GM19035 (cell line): ENCODE results near the gene P2RX3.
"Not testable (repeated sequence)": the region's sequence is repeated elsewhere in the genome, so short reads cannot be mapped to it uniquely, and the experiment has no call there.

ENCODE experiments used
- ATAC-seq: cut with Tn5 transposase; IDR thresholded peaks from one replicate; pipeline ENCODE4 v1.9.1; 2021; ENCODE audit not compliant: unreplicated experiment

The P2RX3 gene

DNA sequence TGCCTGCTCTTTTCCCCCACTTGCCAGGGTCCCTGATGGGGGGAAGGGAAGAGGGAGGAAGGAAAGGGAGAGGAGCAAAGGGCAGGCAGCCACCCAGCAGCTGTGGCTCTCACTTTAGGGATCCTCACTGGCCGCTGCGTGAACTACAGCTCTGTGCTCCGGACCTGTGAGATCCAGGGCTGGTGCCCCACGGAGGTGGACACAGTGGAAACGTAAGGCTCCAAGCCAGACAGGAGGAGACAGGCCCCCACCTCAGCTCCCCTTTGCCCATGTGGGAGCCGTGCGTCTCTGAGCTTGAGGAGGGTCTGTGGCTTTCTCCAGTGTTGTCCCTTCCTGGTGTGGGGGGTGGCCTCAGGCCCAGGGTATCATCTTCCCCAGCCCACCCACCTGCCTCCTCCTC, 9.9 kb downstream of the P2RX3 start:
- ATAC-seq: no peak

DNA sequence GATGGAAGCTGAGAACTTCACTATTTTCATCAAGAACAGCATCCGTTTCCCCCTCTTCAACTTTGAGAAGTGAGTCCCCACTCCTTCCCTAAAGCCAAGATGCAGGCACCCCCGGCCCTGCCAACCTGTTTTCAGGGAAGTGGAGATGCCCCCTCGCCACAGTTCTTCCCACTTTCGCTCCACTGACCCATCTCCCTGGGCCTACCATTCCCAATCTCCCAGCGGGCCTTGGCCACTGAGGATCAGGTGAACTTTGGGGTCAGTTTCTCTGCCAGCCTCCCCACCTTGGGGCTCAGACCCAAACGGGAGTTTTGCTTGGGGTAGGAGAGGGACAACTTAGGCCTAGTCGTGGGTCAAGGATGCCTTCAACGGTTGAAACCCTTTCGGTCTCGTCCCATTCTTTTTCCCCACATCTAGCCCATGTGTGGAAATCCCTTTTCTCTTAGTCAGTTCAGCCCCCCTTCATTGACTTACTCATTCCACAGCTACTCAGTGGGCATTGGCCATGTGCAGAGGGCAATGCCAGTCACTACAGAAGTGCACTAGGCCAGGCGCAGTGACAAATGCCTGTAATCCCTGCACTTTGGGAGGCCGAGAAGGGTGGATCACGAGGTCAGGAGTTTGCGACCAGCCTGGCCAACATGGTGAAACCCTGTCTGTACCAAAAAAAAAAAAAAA, 10.6 kb downstream of the P2RX3 start:
- ATAC-seq: no peak

DNA sequence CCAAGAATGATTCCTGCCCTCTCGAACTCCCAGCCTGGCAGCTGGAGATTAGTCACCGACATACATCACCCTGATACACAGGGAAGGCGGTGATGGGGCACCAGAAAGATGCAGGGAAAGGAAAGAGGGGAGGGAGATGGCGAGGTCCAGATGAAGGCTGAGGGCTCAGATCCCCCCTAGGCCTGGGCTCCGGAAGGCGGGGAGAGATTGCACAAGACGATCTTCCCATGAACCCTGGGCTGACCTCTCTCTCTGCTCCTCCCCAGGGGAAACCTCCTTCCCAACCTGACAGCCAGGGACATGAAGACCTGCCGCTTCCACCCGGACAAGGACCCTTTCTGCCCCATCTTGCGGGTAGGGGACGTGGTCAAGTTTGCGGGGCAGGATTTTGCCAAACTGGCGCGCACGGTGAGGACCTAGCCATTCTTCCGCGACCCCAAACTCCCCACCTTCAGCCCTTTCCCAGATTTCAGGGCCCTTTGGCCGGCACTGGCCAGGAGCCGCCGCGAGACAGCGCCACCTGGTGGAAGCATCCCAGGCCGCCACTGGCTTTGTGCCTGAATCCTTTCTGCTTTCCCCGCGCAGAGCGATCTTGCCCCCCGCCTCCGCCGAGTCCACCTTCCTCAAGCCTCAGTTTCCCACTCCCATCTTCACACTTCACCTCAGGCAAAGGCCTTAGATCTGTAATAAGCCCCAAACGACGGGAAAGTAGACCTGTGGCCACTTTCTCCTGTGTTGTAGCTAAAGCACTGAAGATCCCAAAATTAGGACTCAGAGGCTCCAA, 11.5 kb downstream of the P2RX3 start:
- ATAC-seq: no peak

DNA sequence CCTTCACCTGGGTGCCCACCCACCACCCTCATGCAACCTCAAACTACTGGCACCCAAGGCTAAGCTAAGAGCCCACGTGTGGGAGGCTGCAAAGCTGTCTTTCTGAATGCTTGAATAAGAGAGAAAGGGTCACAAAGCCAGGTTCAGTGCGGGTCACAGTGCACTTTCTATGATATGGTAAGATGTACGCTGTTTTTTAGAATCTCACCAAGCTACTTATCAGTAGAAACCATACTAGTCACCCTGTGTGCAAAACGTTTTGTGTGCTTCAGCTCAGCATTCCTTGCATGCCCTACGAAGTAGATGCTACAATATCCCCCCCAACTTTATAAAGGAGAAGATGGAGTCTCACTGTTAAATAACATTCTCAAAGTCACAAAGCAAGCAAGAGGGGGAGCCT, 14.9 kb downstream of the P2RX3 start:
- no peak for ATAC-seq

DNA sequence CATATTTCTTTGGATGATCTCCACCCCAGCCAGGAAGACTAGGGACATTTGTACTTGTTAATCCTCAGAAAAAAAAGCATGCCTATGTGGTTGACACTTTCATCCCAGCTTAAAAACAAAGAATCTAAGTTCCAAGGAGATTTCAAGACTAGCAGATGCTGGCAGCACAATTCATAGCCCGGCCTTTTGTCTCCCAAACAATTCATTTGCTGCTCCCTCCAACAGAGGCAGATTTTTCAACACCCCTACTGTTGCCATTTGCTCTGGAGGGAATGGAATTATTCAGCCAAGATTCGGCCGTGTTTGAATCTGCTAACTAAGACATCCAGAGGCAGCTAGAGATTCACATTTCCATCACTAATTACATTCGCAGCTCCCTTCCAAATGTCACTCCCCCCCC, 15.3 kb downstream of the P2RX3 start:
- no peak for ATAC-seq

DNA sequence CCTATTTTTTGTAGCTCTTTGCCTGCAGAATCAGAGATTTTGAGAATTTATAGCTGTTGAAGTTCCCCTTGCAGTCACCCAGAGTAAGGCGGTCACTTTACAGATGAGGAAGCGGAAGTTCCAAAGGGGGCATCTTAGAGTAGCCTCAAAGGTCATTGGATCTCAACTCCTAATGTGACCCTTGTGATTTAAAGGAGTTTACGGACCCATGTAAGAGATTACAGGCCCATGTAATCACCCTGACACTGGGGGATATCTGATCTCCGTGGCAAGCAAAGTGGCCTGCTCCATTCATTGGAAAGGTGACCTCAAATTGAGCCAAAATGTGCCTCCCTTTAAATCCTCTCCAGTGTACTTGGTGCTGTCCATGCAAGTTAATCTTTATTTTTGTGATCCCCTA, 15.7 kb downstream of the P2RX3 start:
- no peak for ATAC-seq

DNA sequence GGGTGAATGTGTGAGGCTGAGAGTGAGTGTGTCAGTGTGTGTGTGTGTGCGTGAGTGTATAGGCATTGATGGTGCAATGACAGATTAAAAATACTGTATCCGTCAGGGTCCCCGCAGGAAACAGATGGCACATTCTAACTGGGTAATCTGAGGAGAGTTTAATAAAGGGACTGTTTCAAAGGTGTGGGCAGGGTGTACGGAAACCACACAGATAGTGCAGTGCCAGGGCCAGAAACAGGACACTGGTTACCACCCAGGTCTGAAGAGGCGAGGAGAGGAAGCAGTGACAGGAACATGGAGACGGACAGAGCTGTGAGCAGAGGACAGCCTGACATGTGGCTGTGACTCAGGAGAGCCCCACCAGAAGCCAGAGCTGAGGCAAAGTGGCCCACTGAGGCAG, 16.5 kb downstream of the P2RX3 start:
- no peak for ATAC-seq

DNA sequence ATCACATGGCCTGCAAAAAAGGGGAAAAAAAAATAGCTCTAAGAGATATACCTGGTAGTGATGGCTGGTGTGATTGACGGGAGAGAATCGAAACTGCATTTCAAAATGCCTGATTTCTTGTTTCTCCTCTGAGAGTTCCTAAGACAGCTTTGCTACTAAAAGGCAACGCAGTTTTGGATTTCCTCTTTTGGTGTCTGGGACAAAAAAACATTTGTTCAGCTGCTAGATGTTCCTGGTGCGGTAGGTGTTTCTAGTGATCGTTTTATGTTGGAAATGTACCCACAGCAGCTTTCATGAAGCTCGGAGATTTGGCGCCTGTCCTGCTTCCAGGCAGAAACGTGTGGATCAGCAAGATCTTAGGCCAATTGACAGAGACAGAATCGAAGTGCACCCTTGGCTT, 18.1 kb downstream of the P2RX3 start:
- ATAC-seq: no peak

DNA sequence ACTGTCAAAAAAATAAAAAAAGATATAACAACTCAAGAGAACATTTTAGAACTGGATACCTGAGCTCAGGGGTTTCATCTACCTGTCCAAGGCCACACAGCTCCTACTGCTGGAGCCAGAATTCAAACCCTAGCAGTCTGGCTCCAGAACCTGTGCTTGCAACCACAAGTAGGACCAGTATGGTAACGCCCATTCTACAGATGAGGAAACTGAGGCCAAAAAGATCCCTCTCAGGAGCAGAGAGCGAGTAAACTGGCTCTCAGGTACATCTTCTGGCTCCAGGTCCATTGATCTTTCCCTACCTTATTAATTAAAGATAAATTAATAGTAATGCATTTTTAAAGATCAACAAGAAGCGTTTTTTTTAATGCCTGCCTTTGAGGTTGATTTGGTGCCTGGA, 19.2 kb downstream of the P2RX3 start:
- no peak for ATAC-seq

DNA sequence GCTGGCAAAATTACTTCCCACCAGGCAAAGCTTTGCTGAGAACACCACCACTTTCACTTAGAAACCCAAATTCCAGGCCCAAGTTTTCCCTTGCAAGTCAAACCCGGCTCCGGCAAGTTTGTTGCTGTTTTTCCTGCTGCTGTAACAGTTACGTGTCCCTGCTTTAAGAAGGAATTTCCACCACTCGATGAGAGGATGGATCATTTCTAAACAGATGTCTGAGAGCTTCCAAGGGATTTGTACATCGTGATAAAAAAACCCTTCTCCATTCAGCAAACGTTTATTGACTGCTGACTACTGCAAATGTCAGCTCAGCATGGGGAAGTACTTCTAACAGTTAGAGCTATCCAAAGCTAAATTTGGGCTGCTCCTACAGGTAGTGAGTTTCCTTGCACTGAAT, 19.7 kb downstream of the P2RX3 start:
- no peak for ATAC-seq

DNA sequence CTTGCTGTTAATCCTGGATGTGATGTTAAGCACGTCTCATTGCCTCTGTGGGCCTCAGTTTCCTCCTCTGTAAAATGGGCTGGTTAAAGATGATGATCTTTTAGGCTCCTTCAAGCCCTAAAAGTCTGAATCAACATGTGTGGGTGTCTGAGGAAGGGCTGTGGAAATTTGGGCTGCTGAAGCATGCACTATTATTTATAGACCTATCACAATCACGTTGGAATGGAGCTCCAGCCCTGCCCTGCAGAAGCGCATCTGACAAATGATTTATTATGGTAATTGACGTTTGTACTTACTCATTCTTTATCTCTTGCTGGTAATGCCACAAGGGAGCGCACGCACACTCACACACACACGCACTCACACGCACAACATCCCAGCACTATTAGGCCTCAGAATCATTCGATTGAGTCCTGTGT, 20.4 kb downstream of the P2RX3 start:
- ATAC-seq: no peak

DNA sequence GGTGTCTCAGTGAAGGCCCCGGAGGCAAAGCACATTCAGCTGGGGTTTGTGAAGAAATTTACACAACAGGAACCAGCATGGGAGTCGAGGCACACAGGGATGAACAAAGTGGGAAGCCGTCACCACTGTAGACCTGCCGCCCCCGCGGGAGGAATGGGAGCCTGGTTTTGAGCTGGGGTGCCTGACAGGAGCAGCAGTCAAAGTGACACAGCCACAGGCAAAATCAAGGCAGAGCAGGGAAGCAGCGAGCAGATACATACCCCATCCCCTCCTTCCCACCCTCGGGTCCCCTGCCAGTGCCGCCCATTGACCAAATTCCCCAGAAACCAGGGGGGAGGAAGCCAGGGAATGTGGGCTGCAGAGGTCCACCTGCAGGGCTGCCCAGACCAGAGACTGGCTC, 20.8 kb downstream of the P2RX3 start:
- no peak for ATAC-seq

DNA sequence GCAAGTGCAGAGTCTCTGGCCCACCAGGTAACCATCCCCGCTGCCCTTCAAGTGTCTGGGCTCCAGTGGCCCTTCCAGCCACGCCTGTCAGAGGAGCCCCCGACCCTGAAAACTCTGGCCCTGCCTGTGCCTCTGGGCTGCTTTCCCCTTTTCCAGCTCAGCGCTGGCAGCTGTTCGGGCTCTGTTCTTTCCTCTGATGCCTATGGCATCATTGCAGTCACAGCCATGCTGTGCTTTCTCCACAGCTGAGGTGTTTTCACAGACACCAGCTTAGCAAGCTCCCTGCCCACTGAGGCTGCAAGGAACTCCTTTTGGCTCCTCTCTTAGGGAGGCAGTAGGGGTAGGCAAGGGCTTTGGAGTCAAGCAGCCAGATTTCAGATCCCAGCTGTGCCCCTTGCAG, 21.2 kb downstream of the P2RX3 start:
- ATAC-seq: no peak

DNA sequence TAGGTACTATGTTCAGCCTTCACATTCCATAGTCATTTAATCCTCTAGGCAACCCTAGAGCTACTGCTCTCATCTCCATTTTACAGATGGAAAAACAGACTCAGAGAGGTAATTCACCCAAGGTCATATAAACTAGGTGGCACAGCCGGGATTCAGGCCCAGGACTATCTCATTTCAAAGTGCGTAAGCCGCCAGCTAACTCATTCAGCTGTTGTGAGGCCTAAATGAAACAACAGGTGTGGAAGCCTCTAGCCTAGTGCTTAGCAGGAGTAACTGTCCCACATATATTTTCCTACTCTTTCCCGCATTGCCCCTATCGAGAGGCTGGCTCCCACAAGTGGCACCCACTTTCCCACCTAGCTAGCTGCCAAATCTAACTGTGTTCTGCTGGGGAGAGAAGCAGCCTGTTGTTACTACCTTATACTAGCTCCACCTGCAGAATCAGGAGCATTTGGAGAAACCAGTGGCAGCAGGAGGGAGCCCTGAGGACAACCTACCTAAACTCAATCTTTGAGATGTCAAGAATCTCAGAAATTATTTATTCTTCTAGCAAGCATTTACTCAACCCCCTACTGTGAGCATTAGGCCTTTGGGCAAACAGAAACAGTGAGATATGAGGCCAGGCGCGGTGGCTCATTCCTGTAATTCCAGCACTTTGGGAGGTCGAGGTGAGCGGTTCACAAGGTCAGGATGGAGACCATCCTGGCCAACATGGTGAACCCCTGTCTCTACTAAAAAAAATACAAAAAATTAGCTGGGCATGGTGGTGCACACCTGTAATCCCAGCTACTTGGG, 21.9 kb downstream of the P2RX3 start:
- ATAC-seq: no peak

DNA sequence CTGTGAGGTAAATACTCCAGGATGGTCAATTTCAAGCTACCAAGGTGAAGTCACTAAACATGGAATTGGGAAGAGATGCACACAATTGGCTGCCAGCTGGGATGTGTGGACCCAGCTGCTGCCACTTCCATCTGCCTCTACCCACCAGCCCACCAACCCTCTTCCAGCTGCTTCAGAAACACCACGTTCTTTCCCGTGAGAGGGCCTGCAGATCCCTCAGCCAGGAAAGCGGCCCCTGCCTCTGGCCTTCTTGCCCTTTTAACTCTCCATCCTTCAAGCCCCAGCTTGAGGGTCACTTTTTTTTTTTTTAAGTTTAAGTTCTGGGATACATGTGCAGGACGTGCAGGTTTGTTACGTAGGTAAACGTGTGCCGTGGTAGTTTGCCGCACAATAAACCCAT, 22.8 kb downstream of the P2RX3 start:
- ATAC-seq: no peak

DNA sequence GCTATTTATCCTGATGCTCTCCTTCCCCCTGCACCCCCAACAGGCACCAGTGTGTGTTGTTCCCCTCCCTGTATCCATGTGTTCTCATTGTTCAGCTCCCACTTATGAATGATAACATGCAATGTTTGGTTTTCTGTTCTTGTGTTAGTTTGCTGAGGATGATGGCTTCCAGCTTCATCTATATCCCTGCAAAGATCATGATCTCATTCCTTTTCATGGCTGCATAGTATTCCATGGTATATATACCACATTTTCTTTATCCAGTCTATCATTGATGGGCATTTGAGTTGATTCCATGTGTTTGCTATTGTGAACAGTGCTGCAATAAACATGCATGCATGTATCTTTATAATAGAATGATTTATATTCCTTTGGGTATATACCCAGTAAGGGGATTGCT, 23.3 kb downstream of the P2RX3 start:
- ATAC-seq: not testable (repeated sequence)

DNA sequence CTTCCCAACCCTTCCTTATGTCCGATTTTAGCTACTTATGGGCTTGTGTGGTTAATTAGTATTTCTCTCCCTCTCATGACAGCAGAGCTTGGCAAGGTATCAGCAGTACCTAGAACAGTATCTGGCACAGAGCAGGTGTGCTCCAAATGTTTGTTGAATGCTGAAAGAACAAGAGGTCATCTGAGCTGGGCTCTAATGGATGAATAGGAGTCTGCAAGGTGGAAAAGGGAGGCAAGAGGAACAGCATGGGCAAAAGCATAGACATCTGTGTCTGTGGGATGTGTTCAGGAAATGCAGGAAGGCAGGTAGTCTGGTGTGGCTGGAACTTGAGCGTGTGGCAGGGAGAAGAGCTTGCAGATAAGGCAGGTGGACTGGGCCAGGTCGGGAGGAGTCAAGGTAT, 23.8 kb downstream of the P2RX3 start:
- ATAC-seq: no peak

DNA sequence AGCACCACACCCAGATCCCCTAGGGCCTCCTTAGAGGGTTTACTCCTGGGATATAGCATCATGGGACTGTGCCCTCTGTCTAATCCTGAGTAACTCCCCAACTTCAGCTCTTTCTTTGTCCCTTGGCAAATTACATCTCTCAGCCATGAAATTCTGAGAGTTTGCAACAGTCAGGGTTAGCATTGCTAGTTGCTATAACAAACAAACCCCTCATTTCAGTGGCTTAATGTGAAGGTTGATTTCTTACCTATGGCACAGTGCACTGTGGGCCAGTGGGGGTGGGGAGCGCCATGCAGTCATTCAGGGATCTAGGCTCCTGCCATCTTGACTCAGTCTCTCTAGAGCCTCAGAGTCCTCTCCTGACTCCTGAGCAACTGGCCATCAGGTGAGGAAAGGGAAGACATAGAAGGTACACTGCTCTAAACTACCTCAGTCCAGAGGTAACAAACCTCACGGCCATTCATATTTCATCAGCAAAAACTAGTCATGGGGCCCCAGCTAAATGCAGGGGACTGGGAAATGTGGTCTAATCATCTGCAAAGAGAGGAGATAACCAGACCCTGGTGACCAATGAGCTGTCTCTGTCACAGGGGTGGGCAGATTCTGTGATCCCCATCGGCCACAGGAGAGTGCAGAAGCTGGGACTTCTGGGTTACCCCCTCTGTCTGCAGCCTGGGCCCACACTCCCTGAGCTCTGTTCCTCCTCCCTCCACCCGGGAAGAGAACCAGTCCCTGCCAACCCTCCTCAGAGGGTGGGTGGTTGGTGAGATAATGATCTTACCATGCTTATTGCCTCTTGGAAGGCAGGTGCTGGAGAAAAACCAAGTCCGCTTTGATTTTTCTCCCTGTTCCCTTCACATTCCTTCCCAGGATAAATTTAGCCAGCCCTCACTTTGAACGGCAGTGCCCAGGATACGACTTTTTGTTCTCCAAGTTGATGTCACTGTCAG, 25.3 kb downstream of the P2RX3 start:
- ATAC-seq: no peak

DNA sequence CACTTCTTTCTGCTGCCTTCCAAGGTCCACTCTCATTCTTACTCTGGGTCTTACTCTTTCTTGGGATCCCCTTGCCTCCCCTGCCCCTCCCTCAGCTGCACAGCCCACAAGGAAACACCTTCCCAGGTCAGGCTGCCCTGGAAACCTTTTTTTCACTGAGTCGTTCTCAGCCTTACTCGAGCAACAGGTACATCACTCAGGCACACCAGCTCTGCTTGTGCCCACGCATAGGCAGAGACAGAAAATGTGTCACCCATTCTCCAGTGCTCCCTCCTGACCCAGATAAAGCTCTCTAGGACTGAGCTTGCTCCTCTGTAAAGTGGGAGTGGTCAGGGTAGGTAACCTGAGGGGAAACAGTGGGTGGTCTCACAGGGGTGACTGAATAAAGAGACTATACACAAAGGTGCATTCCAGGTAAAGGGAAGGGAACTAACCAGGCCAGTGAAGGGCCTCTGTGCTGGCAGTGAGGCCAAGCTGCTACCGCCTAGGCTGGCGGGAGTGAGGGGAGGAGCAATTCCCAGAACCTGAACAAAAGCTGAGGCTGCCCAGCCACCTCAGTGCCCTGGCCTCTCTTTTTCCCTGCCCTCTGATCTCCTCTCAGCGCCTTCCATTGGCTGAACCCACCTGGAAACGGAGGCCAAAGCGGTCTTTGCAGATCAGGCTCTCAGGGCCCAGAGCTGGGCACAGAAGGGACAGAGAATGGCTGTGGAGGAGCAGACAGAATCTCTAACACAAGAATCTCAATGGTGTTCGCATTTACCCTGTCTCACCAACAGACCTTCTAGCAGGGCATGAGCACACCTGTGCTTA, 26.9 kb downstream of the P2RX3 start:
- ATAC-seq: no peak
